SU-DHL-6 (cell line): ENCODE data around the gene PFKFB2.

Experiments used
- EZH2phosphoT487 ChIP-seq: fragments of 200-600 bp; sonication (generic), shearing (Covaris generic); conservative IDR thresholded peaks from 2 replicates; pipeline ENCODE4 v1.6.1; 2018; ENCODE audit warnings: mild to moderate bottlenecking, antibody characterized with exemption, low read length, moderate library complexity, mixed read lengths
- TF ChIP-seq, protein P1 (sequence below): fragments of 200-600 bp; sonication (generic); IDR thresholded peaks from one replicate; pipeline ENCODE4 v1.5.1; 2017; ENCODE audit warnings: antibody characterized with exemption, mild to moderate bottlenecking, low read length, moderate library complexity; ENCODE audit not compliant: insufficient read depth, poor library complexity, severe bottlenecking

DNA sequence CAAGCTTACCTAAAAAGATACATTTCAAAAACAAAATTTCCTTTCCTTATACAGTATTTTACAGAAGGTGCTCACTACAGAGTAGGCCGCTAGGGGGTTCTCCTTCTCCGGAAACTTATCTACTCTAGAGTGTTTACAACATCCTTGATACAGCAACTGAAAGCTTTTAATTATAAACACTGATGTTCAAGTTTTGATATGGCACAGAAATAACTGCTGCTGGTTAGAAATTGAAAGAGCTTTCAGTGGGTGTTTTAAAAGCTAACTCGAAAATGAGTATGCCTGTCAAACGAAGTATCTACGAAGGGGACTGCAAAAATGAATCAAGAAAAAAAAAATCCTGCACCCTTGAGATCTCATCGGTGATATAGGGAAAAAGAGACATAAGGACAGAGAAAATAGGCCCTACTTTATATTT, 3.1 kb upstream of the PFKFB2 start:
- TF ChIP-seq, protein P1, sequence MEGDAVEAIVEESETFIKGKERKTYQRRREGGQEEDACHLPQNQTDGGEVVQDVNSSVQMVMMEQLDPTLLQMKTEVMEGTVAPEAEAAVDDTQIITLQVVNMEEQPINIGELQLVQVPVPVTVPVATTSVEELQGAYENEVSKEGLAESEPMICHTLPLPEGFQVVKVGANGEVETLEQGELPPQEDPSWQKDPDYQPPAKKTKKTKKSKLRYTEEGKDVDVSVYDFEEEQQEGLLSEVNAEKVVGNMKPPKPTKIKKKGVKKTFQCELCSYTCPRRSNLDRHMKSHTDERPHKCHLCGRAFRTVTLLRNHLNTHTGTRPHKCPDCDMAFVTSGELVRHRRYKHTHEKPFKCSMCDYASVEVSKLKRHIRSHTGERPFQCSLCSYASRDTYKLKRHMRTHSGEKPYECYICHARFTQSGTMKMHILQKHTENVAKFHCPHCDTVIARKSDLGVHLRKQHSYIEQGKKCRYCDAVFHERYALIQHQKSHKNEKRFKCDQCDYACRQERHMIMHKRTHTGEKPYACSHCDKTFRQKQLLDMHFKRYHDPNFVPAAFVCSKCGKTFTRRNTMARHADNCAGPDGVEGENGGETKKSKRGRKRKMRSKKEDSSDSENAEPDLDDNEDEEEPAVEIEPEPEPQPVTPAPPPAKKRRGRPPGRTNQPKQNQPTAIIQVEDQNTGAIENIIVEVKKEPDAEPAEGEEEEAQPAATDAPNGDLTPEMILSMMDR: peak; percentile 81
- no peak for TF ChIP-seq EZH2phosphoT487
